Measurements from ENCODE around the gene CCL28.

CCL28 gene

DNA sequence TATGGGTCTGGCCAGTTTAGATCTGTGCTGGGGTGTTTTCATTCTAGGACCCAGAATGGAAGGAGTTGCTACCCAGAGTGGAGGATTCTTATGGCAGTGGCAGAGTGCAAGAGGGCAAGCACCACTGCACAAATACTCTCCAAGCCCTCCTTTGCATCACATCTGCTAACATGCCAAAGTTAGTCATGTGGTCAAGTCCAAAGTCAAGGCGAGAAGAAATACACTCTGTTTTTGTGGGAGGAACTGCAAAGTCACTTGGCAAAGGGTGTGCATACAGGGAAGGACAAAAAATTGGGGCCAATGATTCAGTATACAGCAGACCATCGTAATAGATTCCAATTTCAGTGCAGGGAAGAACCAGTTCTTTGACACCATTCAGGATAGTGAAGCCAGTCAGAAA, 55.1 kb downstream of the CCL28 start:
- DNase-seq (ENCODE audit: low read depth) = no peak

DNA sequence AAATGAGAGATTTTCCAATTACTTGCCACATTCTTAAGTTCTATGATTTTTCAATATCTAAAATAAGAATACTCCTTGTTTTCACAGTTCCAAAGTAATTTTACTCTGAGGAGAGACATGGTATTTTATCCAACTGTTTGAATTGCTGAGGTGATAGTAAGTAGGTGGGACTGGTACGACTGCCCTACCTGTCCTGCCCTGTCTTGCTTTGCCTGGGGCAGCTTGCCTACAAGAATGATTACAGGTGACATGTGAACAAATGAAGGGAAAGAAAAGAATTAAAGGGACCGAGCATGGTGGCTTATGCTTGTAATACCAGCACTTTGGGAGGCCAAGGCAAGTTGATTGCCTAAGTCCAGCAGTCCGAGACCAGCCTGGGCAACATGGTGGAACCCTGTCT, 57.4 kb downstream of the CCL28 start:
- DNase-seq (ENCODE audit: low read depth) = no peak

DNA sequence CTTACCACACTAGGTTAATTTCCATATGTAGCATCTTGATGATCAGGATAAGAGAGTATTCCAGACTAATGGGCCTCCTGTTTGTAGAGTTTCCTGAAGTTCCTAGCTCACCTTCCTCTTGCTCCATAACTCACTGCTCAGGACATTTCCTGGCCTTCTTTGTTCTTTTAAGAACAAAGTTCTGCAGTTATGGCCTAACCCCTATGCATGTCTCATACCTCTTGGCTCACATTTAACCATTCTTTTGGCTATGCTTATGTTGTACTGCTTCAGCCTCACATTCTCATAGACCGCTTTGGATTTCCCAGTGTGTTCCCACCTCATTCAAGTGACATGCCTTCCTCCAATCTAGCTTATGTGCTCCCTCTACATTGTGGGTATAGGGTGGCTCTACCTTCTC, 58.5 kb downstream of the CCL28 start:
- no peak for DNase-seq (ENCODE audit: low read depth)

DNA sequence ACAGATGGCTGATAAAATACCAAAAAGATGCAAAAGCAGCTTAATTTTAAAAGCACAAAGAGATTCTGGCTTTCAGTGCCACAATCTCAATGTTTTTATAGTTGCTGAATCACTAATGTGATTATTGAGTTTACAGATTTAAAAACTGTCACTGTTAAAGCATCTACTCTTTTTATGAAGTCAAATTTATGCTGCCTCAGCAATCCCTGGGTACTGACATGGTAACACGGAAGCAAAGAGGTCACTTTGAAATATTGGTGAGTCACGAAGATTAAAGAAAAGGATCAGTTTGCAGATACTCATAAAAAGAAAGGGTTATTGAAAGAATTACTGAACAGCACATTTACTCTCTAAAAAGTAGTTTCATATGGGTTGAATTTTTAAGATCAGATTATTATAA, 59.3 kb downstream of the CCL28 start:
- no peak for DNase-seq (ENCODE audit: low read depth)

DNA sequence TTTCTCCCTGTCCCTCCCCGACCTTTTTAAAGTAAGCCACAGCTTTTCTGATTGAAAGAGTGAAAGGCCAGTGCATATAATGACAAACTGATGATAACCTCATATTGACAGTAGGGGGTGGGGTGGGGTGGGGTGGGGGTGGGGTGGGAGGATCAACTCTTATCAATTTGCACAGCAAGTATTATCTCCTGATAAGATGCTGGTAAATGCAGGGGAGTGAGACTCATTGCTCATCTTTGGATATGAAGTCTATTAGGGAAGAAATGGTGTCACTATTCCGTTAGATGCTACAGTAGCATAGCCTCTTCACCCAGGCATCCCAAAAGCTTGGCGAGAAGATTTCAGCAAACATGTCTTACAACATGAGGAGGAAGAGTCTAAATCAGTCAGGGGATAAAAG, 60.1 kb downstream of the CCL28 start:
- no peak for DNase-seq (ENCODE audit: low read depth)

DNA sequence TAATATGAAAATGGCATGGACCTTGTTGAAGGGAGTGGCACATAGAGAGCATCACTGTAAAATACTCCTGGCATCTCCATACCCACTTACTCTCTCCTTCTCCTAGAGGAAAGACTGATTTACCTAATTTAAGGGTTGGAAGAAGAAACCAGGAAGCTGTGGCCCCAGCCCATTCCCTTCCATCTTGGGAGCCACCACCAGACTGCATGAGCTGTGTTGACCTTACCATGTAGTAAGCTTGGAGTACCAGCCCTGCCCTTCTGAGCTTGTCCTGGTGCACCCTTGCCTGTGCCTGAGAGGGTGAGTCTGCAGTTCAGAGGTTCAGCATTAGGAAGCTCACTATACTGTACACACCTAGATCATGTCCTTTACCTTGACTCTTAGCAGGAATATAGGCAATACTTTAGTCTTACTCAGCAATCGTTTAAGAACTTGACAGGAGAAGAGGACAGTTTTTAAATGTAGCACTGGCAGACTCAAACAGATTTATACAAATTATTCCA, 63.3 kb downstream of the CCL28 start:
- DNase-seq (ENCODE audit: low read depth) = no peak

DNA sequence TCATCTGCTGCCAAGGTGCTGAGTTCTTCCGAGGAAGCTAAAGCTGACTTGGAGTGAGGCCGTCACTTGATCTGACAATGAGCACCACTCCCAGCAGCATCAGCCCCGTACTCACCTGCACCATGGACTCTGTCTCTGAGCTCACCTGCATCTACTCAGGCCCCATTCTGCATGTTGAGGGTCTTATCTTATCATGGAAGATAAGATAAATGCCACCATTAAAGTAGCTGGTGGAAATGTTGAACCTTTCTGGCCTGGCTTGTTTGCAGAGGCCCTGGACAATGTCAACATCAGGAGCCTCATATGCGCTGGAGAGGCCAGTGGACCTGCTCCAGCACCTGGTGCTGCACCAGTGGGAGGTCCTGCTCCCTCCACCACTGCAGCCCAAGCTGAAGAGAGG, 64.0 kb downstream of the CCL28 start:
- DNase-seq (ENCODE audit: low read depth) = no peak

DNA sequence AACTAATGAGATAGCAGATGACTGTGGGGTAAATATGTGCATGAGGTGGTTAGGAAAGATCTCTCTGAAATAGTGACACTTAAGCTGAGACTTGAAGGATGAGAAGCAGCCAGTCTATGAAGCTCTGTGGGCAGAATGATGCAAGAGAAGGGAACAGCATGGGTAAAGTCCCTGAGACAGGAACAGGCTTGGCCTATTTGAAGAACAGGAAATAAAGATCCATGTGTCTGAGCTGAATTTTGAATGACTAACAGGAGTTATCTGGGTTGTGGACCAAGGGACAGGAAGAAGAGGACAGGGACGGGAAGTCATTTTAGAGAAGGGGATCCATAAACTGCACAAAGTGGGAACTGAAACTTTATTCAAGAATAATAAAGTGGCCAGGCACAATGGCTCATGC, 73.3 kb downstream of the CCL28 start:
- no peak for DNase-seq (ENCODE audit: low read depth)

DNA sequence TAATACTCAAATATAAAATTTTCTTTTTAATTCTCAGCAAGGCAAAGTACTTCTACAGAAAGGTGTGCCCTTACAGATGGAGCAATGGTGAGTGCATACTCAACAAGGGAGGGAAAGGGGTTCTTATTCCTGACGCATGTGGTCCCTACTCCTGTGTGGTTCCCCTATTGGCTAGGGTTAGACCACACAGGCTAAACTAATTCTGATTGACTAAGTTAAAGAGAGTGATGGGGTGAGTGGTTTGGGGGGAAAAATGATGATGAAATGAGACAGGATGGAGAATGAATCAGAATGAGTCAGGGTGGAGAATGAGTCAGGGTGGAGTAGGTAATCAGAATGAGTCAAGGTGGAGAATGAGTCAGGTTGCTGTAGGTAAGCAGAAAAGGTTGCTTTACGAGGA, 76.0 kb downstream of the CCL28 start:
- no peak for DNase-seq (ENCODE audit: low read depth)

DNA sequence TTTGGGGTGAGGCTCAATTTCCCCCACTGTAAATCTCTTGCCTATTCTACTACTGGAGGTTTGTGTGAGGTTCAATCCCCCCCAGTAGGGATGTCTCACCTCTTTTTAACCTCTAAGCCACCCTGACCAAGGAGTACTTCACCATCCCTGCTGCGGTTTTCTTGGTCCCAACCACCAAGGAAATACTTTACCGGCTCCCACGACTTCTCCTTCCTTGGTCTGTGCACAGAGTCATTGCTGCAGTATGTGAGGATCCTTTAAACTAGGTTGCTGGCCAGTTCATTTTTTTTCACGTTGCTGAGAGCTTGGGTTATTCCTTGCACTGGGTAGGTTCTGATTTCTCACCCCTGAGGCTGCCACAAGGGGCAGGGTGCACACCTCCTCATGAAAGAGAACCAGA, 76.5 kb downstream of the CCL28 start:
- DNase-seq (ENCODE audit: low read depth) = no peak

DNA sequence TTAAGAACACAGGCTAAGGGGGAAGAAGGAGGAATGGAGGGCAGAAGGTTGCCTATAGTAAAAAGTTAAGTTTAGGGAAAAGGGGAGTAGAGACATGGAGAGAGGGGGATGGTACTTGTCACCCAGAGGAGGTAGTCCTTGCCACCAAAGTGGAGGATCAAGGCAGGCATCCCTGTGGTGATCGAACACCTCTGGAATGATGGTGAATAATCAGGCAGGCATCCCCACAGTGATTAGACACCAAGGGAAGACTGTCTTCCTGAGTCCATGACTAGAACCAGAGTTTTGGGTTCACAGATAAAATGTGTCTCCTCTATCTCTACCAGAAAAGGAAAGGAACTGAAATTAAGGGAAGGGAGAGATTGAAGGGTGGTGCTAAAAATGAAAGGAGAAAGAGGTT, 79.8 kb downstream of the CCL28 start:
- no peak for DNase-seq (ENCODE audit: low read depth)

Data from HS-27A (cell line).